ENCODE results near the gene INTS6.

The INTS6 gene

GRCh38 chr13:51397262-51397941 lies 55.4 kb downstream of the INTS6 start:
- DNase-seq, result peak; percentile 31

DNA sequence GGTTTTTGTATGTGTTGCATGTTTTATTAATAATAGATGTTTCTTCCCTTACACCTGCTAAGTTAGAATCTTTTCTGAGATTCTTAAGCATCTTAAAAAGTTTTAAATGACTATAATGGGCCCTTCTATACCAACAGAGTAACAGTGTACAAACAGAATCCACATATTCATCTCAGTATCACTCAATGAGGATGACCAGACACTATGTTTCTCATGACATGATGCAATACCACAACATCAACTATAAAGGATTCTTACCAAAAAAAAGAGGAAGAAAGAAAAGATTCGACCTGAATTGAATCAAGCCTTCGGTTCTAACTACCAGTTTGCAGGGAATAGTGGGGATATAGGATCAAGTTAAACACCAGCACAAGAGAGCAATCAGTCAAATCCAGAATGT lies 56.5 kb downstream of the INTS6 start:
- no peak for DNase-seq

- no peak for DNase-seq
Observed at GRCh38 chr13:51394724-51395123, 58.1 kb downstream of the INTS6 start.

DNA sequence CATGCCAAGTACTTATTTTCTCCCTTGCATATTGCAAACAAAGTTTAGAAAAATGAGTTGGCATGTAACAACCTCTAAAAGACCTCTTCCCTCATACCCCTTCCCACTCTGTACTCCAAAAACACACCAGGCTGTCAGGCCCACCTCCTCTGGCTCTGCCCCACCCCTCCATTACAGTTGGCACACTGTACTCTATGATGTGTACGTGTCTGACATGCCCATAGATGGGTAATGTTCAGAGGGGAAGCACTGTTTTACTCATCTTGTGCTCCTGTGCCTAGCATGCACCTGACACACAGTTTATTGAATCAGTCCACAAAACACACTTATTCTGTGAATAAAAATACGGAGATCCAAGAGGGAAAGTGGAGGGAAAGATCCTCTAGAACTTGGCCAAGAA lies 67.7 kb downstream of the INTS6 start:
- DNase-seq, result no peak

DNA sequence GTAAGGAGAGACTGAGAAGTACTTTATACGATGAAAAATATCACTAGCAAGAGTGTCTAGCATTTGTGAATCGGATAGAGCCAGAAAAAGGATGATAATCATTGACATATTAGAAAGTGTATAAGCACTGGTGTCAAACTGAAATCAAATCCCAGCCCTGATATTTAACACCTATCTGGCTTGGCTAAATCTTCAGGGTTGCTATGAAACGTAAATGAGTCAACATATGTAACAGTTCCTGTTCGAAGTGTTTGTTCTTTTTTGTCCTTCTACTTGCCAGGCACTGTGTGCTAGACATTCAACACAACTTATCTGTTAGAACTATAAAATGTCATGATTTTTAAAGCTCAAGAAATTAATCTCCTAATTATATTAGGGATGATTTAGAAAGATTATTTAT lies 72.6 kb downstream of the INTS6 start:
- no peak for DNase-seq

DNA sequence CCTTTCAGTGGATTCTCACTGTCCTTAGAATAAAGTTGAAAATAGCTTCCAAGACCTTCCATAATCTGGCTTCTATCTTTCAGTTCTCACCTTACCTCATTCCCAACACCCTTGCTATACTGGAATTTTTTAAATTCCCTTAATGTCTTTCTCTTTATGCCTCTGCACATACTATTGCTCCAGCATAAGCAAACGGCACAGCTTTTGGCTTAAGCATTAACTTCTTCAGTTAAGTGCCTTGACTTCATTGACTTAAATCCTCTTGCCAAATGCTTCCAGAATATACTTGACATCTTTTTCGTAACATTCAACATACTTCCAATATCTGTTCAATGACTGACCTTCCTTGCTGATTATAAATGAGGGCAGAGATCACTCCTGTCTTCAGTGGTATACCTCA lies 79.4 kb downstream of the INTS6 start:
- DNase-seq, result no peak

DNA sequence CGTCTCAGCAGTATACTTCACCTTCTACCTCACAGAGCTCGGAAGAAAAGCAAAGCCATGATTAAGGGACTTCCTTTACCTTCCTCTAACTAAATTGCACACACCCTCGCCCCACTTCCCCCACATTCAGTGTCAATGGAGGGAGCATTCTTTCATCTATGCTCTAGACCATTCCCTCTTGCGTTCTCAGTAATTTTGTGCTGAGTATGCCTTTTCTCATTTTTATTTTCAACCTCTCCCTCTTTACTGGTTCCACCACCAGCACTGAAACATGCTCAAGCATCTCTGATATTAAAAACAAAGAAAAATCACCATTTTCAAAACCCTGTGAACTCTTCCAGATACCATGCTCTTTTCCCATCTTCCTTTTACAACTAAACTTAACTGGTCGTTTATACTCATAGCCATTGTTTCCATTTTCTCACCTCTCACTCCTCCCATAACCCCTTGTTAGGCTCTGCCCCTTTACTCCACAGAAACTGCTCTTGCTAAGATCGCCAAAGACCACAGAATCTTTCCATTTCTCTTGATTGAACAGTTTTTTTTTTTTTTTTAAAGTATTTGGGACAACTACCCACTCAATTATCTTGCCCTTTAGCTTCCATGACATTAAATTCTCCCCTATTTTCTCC lies 81.0 kb downstream of the INTS6 start:
- DNase-seq, result no peak

DNA sequence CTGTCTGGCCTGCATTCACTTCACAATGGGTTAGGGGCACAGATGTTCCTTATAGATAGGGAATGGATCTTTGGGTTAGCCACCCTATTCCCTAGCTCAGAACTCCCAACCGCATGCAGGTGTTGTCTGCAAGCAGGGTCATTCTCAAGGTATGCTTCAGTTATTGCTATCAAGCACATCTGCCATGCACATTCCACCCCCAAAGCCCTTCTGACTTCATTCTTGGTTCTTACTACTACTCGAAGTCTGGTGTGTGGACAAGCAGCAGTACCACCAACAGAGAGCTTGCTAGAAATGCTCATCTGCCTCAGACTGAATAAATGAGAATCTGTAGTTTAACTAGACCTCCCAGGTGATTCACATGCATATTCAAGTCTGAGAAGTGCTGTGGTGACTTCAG lies 82.0 kb downstream of the INTS6 start:
- no peak for DNase-seq

DNA sequence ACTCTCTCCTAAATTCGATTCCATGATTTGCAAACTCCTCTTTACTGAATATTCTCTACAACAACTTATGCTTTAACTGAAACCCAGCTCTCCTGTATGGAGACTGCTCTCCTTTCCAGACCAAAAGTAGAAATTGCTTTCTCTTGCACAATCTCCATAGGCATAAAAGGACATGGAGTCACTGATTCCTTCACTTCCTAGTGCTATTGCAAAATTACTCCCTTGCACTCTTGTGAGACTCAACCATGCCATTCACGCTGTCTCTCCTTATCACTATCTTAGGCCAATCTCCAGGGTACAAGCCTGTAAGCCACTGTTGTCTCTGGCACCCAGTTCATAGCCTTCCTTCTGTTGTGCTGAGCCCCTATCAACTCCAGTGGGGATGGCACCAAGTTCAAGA lies 82.7 kb downstream of the INTS6 start:
- DNase-seq, result no peak

DNA sequence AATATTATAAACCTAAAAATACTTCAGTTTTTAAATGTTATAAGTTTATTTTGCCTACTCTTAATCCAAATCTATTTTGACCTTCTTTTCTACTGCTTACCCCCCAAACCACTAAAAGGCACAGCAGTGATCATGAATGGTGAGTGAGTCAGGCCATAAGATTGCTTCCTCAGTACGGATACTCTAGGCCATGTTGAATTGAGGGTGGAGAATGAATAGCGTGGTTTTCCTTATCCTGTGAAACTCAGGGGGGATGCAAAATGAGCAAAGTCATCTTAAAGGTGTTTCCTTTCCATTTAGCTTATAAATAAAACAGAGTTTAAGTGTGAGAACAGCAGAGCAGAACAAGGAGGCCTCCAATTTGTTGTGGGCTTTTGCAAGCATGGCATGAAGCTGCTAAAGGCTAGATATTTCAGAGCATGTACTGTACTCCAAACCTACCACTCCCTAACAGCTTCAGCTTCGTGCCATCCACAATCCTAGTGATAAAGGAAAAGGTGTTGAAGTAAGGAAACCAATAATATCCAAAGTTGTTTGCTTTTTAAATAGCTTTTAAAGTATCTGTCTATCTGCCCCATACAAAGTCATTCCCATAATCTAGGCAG lies 88.3 kb downstream of the INTS6 start:
- DNase-seq, result peak; percentile 70

GRCh38 chr13:51363625-51364024 lies 89.2 kb downstream of the INTS6 start:
- DNase-seq, result no peak

- no peak for DNase-seq
Observed at GRCh38 chr13:51361106-51361505, 91.7 kb downstream of the INTS6 start.

DNA sequence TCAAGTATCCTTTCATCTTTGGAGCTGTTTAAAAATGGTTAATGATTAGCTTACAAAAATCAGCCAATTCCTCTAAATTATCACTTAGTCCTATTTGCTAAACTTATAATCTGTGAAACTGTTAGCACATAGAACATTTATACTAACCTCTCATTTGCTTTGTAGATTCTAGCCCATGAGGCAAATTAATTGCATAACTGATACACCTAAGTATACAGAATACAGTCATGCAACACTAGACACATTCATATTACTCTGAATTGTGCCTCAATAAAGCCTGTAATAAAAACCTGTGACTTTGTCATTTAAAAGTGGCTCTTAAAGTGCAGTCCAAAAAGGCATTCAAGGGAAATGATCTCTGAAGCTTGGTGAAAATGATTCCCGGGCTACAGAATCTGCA lies 92.3 kb downstream of the INTS6 start:
- no peak for DNase-seq

DNA sequence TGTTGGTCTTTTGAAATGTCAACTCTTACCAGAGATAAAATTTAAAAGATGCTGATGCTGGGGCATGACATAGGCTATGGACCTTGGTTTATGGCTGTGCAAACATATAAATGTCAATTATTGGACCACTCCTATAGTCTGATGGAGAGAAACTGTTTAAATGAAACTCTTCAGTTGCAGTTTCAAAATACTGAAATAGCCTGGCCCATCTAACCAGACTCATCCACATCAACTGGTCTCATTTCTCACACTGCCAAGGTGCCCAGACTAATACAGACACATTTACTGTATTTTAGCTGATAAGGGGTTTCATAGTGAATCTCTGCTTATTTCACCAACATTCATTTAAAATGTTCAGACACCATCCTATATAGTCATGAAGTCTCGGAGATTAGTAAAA lies 93.5 kb downstream of the INTS6 start:
- no peak for DNase-seq

- no peak for DNase-seq
Observed at GRCh38 chr13:51357928-51358595, 94.8 kb downstream of the INTS6 start.

- DNase-seq, result no peak
Observed at GRCh38 chr13:51355217-51355616, 97.6 kb downstream of the INTS6 start.

DNA sequence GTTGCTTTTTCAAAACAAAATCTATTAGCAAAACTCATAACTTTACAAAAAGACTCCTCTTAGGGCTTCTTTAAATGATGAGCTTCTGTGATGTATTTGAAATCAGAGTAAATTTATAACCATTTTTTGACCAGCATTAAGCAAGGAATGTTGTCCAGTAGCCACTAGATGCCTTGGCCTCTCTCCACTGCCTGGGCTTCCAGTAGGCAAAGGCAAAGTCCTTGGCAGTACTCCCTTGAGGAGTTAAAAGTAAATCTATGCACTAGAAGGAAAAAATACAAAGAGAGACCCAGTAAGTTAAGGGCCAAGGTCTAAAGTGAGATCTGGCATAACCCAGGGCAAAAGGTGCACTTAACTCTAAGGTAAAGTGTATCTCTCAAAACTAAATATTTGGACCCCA lies 103.8 kb downstream of the INTS6 start:
- DNase-seq, result no peak

GRCh38 chr13:51348069-51348967 lies 104.5 kb downstream of the INTS6 start:
- peak; percentile 22 for DNase-seq

DNA sequence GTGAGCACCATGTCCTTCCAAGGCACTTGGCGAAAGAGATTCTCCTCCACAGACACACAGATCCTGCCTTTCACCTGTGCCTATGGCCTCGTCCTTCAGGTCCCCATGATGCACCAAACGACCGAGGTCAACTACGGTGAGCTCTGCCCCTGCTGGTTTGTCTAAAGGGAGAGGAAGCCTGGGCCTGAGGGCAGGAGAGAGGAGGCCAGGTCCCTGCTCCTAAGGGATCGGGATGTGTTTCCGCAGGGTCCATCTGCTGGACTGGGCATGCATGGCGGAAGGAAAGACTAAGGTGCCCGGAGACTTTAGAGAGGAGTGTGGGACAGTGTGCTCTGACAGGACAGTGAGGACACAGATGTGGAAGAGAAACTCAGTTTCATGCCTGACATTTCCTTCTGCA lies 105.7 kb downstream of the INTS6 start:
- DNase-seq, result no peak

- no peak for DNase-seq
Observed at GRCh38 chr13:51346397-51346796, 106.4 kb downstream of the INTS6 start.

DNA sequence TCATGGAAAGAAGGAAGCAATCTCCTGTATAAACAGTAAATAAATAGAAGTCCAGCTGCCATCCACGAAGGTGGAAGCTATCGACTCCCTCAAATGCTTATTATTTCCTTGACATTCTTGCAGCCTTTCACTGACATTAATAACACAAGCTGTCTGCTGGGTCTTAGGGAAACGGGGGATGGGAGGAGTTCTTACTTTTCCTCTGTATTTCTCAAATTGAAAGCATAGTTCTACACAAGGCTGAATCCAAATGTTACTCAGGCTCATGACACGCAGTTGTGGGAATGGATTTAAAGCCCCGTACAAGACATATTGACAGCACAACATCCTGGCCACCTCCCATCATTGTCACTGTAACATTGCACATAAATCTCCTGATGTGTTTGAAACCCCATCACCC lies 109.4 kb downstream of the INTS6 start:
- DNase-seq, result no peak

DNA sequence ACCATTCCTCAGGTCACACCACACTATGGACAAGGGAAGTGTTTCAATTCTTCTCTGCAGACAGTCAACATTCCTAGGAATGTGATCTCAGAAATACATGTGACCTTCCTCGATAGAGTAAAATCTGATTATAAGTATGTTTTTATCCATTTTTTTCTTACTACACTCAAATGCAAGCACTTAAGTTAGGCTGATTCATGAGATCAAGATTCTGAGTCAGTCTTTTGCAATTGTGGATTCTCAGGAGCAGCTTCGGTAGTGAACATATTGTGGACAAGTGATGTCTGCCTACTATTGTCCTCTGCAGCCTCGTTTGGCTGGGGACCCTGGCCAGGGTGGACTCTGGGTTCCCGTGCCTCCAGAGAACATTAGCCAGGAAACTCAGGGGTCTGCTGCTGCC lies 110.1 kb downstream of the INTS6 start:
- no peak for DNase-seq

- no peak for DNase-seq
Observed at GRCh38 chr13:51341791-51342190, 111.0 kb downstream of the INTS6 start.

Data from NCI-H226 (cell line).